HG03108 (cell line): ENCODE results near the gene HMGN4.

Experiments
- ATAC-seq: cut with Tn5 transposase; IDR thresholded peaks from one replicate; pipeline ENCODE4 v1.9.1; 2021; ENCODE audit warnings: moderate library complexity; ENCODE audit not compliant: unreplicated experiment

Gene HMGN4

DNA sequence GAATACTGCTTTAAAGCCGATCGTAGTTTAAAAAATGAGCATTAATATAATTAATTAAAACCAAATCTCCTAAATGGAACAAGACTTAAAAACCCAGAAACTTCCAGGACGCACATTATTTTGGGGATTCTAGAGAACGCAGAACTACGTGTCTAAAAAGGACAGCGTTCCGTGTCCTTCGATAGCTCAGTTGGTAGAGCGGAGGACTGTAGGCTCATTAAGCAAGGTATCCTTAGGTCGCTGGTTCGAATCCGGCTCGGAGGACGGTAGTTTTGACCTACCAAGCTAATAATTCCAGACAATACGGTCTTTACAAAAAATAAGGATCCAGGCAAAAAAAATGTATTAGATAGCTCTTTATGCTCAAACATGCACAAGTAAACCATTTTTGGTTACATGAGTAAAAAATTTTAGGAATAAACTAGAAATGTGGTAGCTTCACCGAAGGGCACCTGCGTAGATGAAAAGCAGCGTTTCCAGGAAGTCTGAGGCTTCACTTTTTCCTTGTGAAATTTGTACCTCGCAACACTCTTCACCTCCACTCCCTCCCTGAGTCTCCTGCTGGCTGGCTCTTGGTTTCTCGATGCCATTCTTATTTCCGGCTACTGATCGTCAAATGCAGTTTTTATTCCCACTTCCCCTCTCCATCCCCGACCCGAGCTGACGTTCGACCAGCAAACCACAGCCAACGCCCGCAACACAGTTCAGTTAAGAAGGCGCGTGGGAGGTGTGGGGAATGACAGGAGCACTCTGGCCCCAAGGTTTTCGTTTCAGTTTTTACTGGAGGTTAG, 39.0 kb downstream of the HMGN4 start:
- no peak for ATAC-seq

DNA sequence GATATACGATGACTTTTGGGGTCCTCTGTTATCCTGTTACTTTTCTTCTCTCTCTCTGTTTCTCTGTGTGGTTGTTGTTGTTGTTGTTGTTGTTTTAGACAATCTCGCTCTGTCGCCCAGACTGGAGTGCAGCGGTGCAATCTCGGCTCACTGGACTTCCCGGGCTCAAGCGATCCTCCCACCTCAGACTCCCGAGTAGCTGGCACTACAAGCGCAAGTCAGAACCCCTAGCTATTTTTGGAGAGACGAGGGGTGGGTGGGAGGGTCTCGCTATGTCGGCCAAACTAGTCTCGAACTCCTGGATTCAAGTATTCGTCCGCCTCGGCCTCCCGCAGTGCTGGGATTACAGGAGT, 39.5 kb downstream of the HMGN4 start:
- ATAC-seq = no peak

- ATAC-seq = no peak
Observed at GRCh38 chr6:26578279-26578678, 40.1 kb downstream of the HMGN4 start.

- ATAC-seq = no peak
Observed at GRCh38 chr6:26578741-26579140, 40.6 kb downstream of the HMGN4 start.

- no peak for ATAC-seq
Observed at GRCh38 chr6:26581164-26581915, 43.2 kb downstream of the HMGN4 start.

DNA sequence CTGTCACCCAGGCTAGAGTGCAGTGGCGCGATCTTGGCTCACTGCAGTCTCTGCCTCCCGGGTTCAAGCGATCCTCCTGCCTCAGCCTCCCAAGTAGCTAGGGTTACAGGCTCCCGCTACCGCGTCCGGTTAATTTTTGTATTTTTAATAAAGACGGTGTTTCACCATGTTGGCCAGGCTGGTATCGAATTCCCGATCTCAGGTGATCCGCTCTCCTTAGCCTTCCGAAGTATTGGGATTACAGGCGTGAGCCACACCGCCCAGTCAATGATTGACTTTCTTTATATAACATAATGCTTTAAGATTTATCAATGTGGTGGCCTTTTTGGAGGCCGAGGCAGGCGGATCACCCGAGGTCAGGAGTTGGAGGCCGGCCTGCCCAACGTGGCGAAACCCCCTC, 50.8 kb downstream of the HMGN4 start:
- no peak for ATAC-seq

DNA sequence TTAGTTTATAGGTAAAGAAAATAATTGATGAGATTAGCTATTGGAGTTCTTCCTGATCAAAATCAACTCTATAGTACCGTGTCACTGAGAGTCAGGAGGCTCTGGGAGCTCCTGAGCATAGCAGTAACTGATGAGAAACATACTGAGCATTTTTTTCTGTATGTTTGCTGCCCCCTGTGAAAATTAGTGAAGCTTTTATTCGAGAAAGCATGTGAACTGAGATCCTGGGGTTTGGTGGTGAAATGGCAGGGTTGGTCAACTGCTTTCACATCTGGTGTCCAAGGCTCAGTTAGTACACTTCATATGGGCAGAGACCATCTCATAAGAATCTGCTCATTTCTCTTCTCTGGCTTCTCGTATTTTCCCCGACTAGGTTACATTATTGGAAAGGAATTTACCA, 54.5 kb downstream of the HMGN4 start:
- no peak for ATAC-seq

DNA sequence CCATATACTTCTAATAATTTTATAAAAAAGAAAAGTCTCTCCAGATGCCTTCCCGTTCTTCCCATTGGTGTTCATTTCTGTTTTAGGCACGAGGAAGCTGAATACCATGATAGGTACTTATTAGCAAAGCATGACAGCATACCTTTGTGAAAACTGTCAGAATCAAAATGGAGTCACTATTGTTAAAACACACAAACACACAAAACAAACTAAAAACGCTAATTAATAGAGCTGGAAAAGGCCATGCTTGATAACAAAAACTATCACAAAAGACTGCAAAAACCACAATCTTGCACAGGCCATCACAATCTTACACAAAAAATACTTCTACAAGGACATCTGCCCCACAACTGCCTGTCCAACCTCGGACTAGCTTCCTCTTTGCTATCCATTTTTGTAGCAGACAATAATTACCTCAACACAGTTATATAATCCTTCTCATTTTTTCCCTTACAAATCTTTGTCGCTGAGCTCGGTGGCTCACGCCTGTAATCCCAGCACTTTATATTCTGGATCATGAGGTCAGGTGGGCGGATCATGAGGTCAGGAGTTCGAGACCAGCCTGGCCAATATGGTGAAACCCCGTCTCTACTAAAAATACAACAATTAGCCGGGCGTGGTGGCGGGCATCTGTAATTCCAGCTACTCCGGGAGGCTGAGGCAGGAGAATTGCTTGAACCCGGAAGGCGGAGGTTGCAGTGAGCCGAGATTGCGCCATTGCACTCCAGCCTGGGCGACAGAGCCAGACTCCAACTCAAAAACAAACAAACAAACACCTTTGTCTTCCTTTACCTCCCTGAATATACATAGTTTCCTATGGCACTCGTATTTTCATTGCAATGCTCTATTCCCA, 55.3 kb downstream of the HMGN4 start:
- ATAC-seq = no peak

GRCh38 chr6:26594131-26594498, 55.9 kb downstream of the HMGN4 start:
- no peak for ATAC-seq

DNA sequence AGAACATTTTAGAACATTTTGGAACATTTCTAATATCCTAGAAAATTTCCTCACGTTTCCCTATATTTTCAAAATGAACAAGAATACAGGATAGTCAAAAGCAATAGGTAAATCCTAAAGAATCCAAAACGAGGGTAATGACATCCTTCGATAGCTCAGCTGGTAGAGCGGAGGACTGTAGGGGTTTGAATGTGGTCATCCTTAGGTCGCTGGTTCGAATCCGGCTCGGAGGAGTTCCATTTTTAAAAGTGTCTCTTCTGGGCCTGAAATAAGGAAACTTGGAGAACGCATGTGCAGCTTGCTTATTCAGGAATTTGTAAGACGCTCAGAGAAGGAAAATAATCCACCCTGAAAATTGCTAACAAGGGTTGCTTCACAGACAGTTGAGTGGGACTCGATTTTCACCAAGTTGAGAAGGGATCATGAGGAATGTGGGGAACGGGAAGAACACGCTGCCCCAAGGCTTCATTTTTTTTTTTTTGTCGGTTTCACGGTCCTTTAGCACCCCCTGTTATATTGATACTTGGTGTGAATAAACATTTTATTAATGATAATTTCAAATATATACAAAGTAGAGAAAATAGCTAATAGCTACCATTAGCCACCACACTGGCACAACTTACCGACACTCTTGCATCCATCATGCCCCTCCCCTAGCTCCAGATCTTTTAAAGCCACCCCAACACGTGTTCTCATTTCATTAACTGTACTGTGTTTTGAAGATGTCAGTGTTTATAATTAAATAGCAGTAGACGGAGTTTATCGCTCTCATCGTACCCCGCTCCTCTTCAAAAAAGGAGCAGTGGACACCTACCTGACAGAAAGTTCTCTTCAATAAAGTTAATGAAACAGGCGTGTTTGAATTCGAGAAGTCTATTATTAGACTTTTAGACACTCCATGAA, 56.8 kb downstream of the HMGN4 start:
- ATAC-seq = no peak

DNA sequence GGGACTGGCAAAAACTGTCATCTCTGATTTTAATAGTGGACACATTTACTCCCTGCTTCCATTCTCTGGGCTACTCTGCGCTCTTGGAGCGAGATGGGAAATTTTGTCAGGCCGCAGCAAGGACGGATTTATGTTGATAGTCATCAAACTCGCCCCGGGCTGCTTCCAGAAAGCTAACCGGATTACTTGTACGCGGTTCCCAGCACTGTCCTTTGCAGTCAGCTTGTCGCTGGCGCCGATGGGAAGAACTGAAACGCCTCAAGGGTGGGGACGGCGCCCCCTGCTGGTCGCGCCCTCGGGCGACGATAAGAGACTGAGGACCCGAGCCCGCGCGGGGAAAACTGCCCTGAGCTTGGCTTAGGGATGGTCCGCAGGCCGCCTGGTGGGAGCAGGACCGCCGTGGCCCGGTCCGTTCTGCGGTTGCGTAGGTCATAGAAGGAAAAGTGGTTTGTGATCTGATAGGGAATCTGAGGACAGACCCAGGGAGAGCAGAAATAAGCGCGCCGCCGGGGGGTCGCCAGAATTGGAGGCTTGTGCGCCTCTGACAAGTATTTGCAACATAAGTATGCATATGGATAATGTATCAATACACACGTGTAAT, 57.6 kb downstream of the HMGN4 start:
- ATAC-seq = peak; percentile 78
